Muscle layer of duodenum (tissue), 2 donors: ENCODE measurements around the gene GOPC.

Experiments
- H3K27ac ChIP-seq: one replicate; pipeline ENCODE4 v1.7.0; 2013; ENCODE audit warnings: mild to moderate bottlenecking, low read length
- H3K27me3 ChIP-seq: one replicate; pipeline ENCODE4 v1.7.0; 2013; ENCODE audit warnings: low read depth, mild to moderate bottlenecking, control low read depth, low read length
- H3K36me3 ChIP-seq, 2 donors: one replicate each; pipeline ENCODE4 v1.7.0; 2013; ENCODE audit warnings: low read length in 2 of 2, control low read depth in 1 of 2, mild to moderate bottlenecking in 1 of 2; ENCODE audit not compliant: insufficient read depth in 2 of 2, control insufficient read depth in 1 of 2
- H3K4me1 ChIP-seq, 2 donors: one replicate each; pipeline ENCODE4 v1.7.0; 2013; ENCODE audit warnings: low read length in 2 of 2, mild to moderate bottlenecking in 2 of 2, control low read depth in 1 of 2, moderate library complexity in 1 of 2; ENCODE audit not compliant: insufficient read depth in 2 of 2, control insufficient read depth in 1 of 2
- H3K4me3 ChIP-seq, 2 donors: one replicate each; pipeline ENCODE4 v1.7.0; 2013; ENCODE audit warnings: low read length in 2 of 2, low read depth in 1 of 2, mild to moderate bottlenecking in 1 of 2
- H3K9me3 ChIP-seq, 2 donors: one replicate each; pipeline ENCODE4 v1.7.0; 2013; ENCODE audit warnings: low read length in 2 of 2, control low read depth in 1 of 2, mild to moderate bottlenecking in 1 of 2; ENCODE audit not compliant: control insufficient read depth in 1 of 2
- donor health status: healthy.

The GOPC gene

GRCh38 chr6:117592983-117593759 is 9.1 kb downstream of the GOPC start:
- Histone ChIP-seq H3K36me3 (peaks cover 8 to 13% of the 10 kb centered on the region in 2 donors), H3K4me1 (no peaks in the 10 kb centered on the region), H3K27me3 (no peaks in the 10 kb centered on the region), H3K4me3 (no peak overlapping the region), H3K27ac (no peak overlapping the region), H3K9me3 (no peaks in the 10 kb centered on the region)

DNA sequence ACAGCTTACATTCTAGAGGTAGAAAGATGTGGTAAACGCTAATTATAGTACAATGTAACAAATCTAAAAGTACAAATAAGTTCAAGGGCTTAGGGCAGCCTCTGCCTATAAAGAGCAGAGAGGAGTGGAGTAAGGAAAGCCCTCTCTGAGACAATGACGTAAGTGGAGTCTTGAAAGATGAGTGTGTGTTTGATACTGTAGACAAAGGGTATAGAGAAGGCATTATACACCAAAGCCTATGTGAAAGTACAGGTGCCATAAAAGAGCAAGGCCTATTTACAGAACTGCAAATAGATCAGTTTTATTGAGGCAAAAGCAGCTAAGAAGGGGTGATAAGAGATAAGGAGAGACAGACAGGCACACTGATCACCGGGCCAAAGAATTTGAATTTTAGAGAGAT is 10.9 kb downstream of the GOPC start:
- Histone ChIP-seq H3K9me3 (no peaks in the 10 kb centered on the region), H3K27ac (no peak overlapping the region), H3K4me3 (no peak overlapping the region), H3K36me3 (peaks cover 6 to 8% of the 10 kb centered on the region in 2 donors), H3K27me3 (no peaks in the 10 kb centered on the region), H3K4me1 (no peaks in the 10 kb centered on the region)

DNA sequence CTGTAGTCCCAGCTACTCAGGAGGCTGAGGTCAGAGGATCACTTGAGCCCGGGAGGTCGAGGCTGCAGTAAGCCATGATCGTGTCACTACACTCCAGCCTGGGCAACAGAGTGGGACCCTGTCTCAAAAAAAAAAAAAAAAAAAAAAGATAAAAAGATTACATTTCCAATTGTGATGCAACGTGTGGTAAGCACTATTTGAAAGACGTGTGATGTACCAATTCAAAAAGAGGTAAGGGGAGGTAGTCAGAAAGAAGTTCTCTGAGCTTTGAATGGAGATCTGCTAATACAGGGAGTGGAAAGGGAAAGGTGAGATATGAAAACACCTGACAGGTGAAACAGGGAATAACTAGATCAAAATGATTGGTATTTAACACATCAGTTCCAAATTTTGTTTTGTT is 11.9 kb downstream of the GOPC start:
- Histone ChIP-seq H3K9me3 (no peaks in the 10 kb centered on the region), H3K27ac (no peak overlapping the region), H3K27me3 (no peaks in the 10 kb centered on the region), H3K36me3 (peaks cover 6 to 8% of the 10 kb centered on the region in 2 donors), H3K4me3 (no peak overlapping the region), H3K4me1 (no peaks in the 10 kb centered on the region)

GRCh38 chr6:117585647-117586046 is 16.7 kb downstream of the GOPC start:
- Histone ChIP-seq H3K4me3 (no peak overlapping the region), H3K27me3 (no peaks in the 10 kb centered on the region), H3K36me3 (peaks cover 8 to 12% of the 10 kb centered on the region in 2 donors), H3K9me3 (no peaks in the 10 kb centered on the region), H3K4me1 (no peaks in the 10 kb centered on the region), H3K27ac (no peak overlapping the region)

GRCh38 chr6:117574198-117574597 is 28.1 kb downstream of the GOPC start:
- Histone ChIP-seq H3K27ac (no peak overlapping the region), H3K27me3 (no peaks in the 10 kb centered on the region), H3K9me3 (no peaks in the 10 kb centered on the region), H3K4me1 (no peaks in the 10 kb centered on the region), H3K4me3 (no peak overlapping the region), H3K36me3 (peaks cover 27 to 30% of the 10 kb centered on the region in 2 donors)

DNA sequence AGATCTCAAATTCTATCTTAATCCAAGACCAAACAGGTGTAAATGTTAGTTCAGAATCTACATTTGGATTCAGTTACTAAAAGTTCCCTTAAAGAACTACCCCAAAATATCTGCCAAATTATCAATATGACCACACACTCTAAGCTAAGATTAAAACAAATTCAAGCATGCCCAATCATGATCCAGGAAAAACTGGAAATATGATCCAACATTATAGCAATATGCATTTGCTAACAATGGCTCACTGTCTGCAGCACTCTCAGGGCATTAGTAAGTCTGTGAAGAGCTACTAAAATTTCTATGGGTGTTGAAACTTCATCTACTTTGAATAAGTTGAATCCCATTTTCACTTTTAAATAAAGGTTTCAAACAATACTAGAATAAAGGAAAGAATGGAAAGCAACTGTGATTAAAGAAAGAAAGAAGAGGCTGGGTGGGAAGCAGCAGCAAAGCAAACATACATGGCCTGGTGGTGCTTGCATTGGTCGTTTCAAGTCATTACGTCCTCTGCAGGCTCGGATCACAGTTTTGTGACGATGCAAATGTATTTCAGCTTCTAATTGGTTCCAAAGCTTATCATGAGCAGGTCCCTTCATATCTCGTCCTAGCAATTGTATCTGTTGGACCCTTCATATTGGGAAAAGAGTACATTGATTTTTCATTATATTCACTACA is 29.2 kb downstream of the GOPC start:
- Histone ChIP-seq H3K9me3 (no peaks in the 10 kb centered on the region), H3K4me3 (no peak overlapping the region), H3K4me1 (no peaks in the 10 kb centered on the region), H3K27ac (no peak overlapping the region), H3K36me3 (peaks cover 33 to 35% of the 10 kb centered on the region in 2 donors), H3K27me3 (no peaks in the 10 kb centered on the region)

DNA sequence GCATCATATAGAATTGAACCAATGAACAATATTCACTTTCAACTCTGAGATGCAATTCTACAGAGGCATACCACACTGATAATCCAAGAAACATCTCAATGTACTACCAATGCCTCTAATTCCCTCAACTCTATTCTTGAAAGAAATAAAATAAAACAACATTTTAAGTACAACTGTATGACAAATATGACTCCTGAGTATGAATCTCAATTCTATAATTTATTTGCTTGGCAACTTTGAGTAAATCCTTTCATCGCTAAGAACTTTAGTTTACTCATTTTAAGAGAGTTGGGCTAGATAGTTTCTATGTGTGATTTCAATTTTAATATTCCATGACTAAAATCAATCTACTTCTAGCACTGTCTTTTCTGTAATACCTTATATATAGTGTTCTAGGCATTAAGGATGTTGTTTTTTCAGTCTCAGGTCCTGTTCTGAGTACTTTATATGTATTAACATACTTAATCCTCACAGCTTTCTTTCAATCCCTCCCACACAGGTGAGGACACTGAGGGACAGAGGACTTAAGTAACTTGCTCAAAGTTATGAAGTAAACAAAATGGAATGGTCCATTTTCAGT is 33.4 kb downstream of the GOPC start:
- Histone ChIP-seq H3K4me1 (no peaks in the 10 kb centered on the region), H3K4me3 (no peak overlapping the region), H3K27ac (no peak overlapping the region), H3K36me3 (peaks cover 33 to 43% of the 10 kb centered on the region in 2 donors), H3K27me3 (no peaks in the 10 kb centered on the region), H3K9me3 (no peaks in the 10 kb centered on the region)

DNA sequence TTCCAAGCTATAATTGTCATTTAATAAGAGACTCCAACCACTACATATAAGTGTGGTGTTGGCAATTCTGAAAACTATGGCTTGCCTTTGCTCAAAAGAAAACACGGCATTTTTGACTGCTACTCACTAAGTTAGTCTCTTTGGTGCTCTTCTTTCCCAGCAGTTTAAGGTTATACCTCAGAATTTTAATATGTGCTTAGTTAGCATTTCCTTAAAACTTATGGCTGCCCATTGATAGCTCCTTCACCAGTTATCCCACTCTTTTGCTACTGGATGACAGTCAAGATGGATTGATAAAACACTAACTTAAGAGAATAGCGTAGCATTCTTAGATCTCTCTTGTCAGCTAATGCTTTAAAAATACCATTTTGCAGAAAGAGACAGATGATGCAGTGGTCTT is 34.1 kb downstream of the GOPC start:
- Histone ChIP-seq H3K27me3 (no peaks in the 10 kb centered on the region), H3K9me3 (no peaks in the 10 kb centered on the region), H3K27ac (no peak overlapping the region), H3K4me3 (no peak overlapping the region), H3K4me1 (no peaks in the 10 kb centered on the region), H3K36me3 (peaks cover 31 to 42% of the 10 kb centered on the region in 2 donors)

DNA sequence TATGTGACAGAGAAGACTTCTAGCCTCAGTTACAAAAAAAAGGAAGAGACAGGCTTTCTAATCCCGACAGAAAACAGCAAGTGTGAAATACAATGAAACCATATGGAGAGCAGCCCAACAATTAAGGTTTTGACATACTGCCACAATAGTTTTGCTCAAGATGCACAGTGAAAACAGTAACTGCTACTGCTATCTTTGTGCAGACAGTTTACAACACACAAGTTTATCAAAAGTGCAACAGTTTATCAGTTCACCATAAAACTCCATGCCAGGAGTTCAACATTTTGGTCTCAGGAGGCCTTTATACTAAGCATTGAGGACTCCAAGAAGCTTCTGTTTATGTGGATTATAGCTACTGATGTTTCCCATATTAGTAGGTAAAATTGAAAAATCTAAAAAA is 37.6 kb downstream of the GOPC start:
- Histone ChIP-seq H3K27ac (no peak overlapping the region), H3K36me3 (peaks cover 33 to 46% of the 10 kb centered on the region in 2 donors), H3K9me3 (no peaks in the 10 kb centered on the region), H3K4me1 (no peaks in the 10 kb centered on the region), H3K27me3 (no peaks in the 10 kb centered on the region), H3K4me3 (no peak overlapping the region)

- Histone ChIP-seq H3K36me3 (peaks cover 20 to 23% of the 10 kb centered on the region in 2 donors), H3K27me3 (no peaks in the 10 kb centered on the region), H3K4me1 (no peaks in the 10 kb centered on the region), H3K4me3 (no peak overlapping the region), H3K27ac (no peak overlapping the region), H3K9me3 (no peaks in the 10 kb centered on the region)
These were observed 41.2 kb downstream of the GOPC start for GRCh38 chr6:117561128-117561527.

- H3K27ac ChIP-seq = no peak overlapping the region
- no peaks in the 10 kb centered on the region for H3K27me3 ChIP-seq
- H3K36me3 ChIP-seq = peaks cover 15 to 17% of the 10 kb centered on the region in 2 donors
- H3K9me3 ChIP-seq = no peaks in the 10 kb centered on the region
- H3K4me3 ChIP-seq = no peak overlapping the region
- no peaks in the 10 kb centered on the region for H3K4me1 ChIP-seq
These were observed 43.0 kb downstream of the GOPC start for GRCh38 chr6:117559299-117559698.
